Dedifferentiated amniotic fluid mesenchymal stem cell (primary cell): Measurements from ENCODE around the gene MSI2.
"Not testable (repeated sequence)": the region's sequence is repeated elsewhere in the genome, so short reads cannot be mapped to it uniquely, and the experiment has no call there.

Experiments used
- DNase-seq: peaks from one replicate; pipeline ENCODE4 v3.0.0-alpha.2; 2016; ENCODE audit errors: extremely low spot score

MSI2 gene

GRCh38 chr17:57255776-57256681 is at the start of gene MSI2:
TSS of gene MSI2 (plus strand) at chr17:57256523. CDS start at chr17:57256743, 220 bp downstream.
- peak; percentile 68 for DNase-seq

GRCh38 chr17:57206928-57207327 is 49.4 kb upstream of the MSI2 start:
- DNase-seq: no peak

- DNase-seq: no peak
Observed at GRCh38 chr17:57207396-57207795, 48.9 kb upstream of the MSI2 start.

- no peak for DNase-seq
Observed at GRCh38 chr17:57210224-57210553, 46.1 kb upstream of the MSI2 start.

GRCh38 chr17:57210972-57211411 is 45.3 kb upstream of the MSI2 start:
- DNase-seq: no peak

- no peak for DNase-seq
Observed at GRCh38 chr17:57211543-57211942, 44.8 kb upstream of the MSI2 start.

GRCh38 chr17:57213180-57213825 is 43.0 kb upstream of the MSI2 start:
- DNase-seq: no peak

- DNase-seq: no peak
Observed at GRCh38 chr17:57215317-57215716, 41.0 kb upstream of the MSI2 start.

GRCh38 chr17:57221366-57222350 is 34.7 kb upstream of the MSI2 start:
- no peak for DNase-seq

- not testable (repeated sequence) for DNase-seq
Observed at GRCh38 chr17:57222422-57222821, 33.9 kb upstream of the MSI2 start.

GRCh38 chr17:57225127-57225526 is 31.2 kb upstream of the MSI2 start:
- DNase-seq: no peak

GRCh38 chr17:57226793-57227192 is 29.5 kb upstream of the MSI2 start:
- no peak for DNase-seq

- no peak for DNase-seq
Observed at GRCh38 chr17:57228911-57229310, 27.4 kb upstream of the MSI2 start.

- DNase-seq: no peak
Observed at GRCh38 chr17:57234061-57234738, 22.1 kb upstream of the MSI2 start.

- DNase-seq: no peak
Observed at GRCh38 chr17:57234739-57235092, 21.6 kb upstream of the MSI2 start.

- no peak for DNase-seq
Observed at GRCh38 chr17:57235124-57235523, 21.2 kb upstream of the MSI2 start.

- DNase-seq: no peak
Observed at GRCh38 chr17:57236686-57237299, 19.5 kb upstream of the MSI2 start.

GRCh38 chr17:57240648-57241047 is 15.7 kb upstream of the MSI2 start:
- DNase-seq: no peak

GRCh38 chr17:57242148-57242547 is 14.2 kb upstream of the MSI2 start:
- DNase-seq: no peak

- DNase-seq: peak; percentile 56
Observed at GRCh38 chr17:57243171-57243622, 13.1 kb upstream of the MSI2 start.

- no peak for DNase-seq
Observed at GRCh38 chr17:57245786-57246185, 10.5 kb upstream of the MSI2 start.
